Astrocyte of the spinal cord (primary cell): ENCODE results near the gene SFXN5.

Source experiments
- DNase-seq: peaks from one replicate; pipeline ENCODE4 v3.0.0; 2011; ENCODE audit warnings: low read depth, low spot score
- H3K4me3 ChIP-seq: 2 replicates; pipeline ENCODE4 v1.5.1; 2011; ENCODE audit warnings: low read depth, mild to moderate bottlenecking, low read length, moderate library complexity
- CTCF ChIP-seq: IDR thresholded peaks from 2 replicates; pipeline ENCODE4 v1.5.1; 2012; ENCODE audit warnings: low read depth, mild to moderate bottlenecking, low read length, inconsistent platforms
- in situ Hi-C: cut with HindIII; loops from 2 replicates; pipeline ENCODE4 v1.10.0; 2017; ENCODE audit warnings: low sequenced_read_pairs

SFXN5 gene

GRCh38 chr2:72990695-72991438, 80.6 kb downstream of the SFXN5 start:
- H3K4me3 ChIP-seq: no peak overlapping the region
- TF ChIP-seq CTCF: no peak
- in situ Hi-C loops: no loop called here
- DNase-seq: no peak

- no peak overlapping the region for H3K4me3 ChIP-seq
- no peak for DNase-seq
- in situ Hi-C loops: no loop called here
- no peak for TF ChIP-seq CTCF
Observed at GRCh38 chr2:72989770-72990556, 81.5 kb downstream of the SFXN5 start.

- no peak for DNase-seq
- in situ Hi-C loops: no loop called here
- no peak for TF ChIP-seq CTCF
- H3K4me3 ChIP-seq: no peak overlapping the region
Observed at GRCh38 chr2:72988726-72989273, 82.7 kb downstream of the SFXN5 start.

- H3K4me3 ChIP-seq: no peak overlapping the region
- no peak for TF ChIP-seq CTCF
- no peak for DNase-seq
- in situ Hi-C loops: no loop called here
Observed at GRCh38 chr2:72988041-72988440, 83.5 kb downstream of the SFXN5 start.

GRCh38 chr2:72985891-72986683, 85.4 kb downstream of the SFXN5 start:
- H3K4me3 ChIP-seq: no peak overlapping the region
- no peak for TF ChIP-seq CTCF
- DNase-seq: no peak
- in situ Hi-C loops: no loop called here

- no peak for DNase-seq
- in situ Hi-C loops: no loop called here
- H3K4me3 ChIP-seq: no peak overlapping the region
- no peak for TF ChIP-seq CTCF
Observed at GRCh38 chr2:72985136-72985535, 86.4 kb downstream of the SFXN5 start.
